Calu3 (cell line): Measurements from ENCODE around the gene C11orf52. TPM values are rescaled to one million over a fixed set of nuclear protein-coding genes. Genes with fewer than 3 reads are reported as not detected.
A peak's percentile ranks its signal among the peaks of the same experiment; 100 is the strongest.

Experiments used
- BruUV-seq: library from RNA; stranded (reverse); fragments of 400-500 nt; replicated peaks from 2 replicates; lab custom pipeline; 2021; lab: Mats Ljungman, UMichigan
- CTCF ChIA-PET: fragments of 300-600 bp; sonication (Branson Sonifier 250); formaldehyde crosslinking; loops from one replicate; lab custom pipeline; 2022; ENCODE audit warnings: antibody characterized with exemption; lab: Charles Lee
- DNase-seq: peaks from one replicate; pipeline ENCODE4 v3.0.0; 2022
- H3K27ac Mint-ChIP-seq: one replicate; pipeline ENCODE4 v1.8.0; 2022; ENCODE audit warnings: mixed read lengths; ENCODE audit not compliant: unreplicated experiment
- H3K27me3 Mint-ChIP-seq: one replicate; pipeline ENCODE4 v1.8.0; 2022; ENCODE audit warnings: mixed read lengths; ENCODE audit not compliant: unreplicated experiment
- H3K36me3 Mint-ChIP-seq: one replicate; pipeline ENCODE4 v1.8.0; 2022; ENCODE audit warnings: mild to moderate bottlenecking, moderate library complexity, mixed read lengths; ENCODE audit not compliant: insufficient read depth, unreplicated experiment
- H3K4me1 Mint-ChIP-seq: one replicate; pipeline ENCODE4 v1.8.0; 2022; ENCODE audit warnings: mild to moderate bottlenecking, low read depth, mixed read lengths; ENCODE audit not compliant: unreplicated experiment
- H3K4me3 Mint-ChIP-seq: one replicate; pipeline ENCODE4 v1.8.0; 2022; ENCODE audit warnings: mild to moderate bottlenecking, low read depth, moderate library complexity, mixed read lengths; ENCODE audit not compliant: unreplicated experiment
- H3K9me3 Mint-ChIP-seq: one replicate; pipeline ENCODE4 v1.8.0; 2022; ENCODE audit warnings: low read depth, mixed read lengths; ENCODE audit not compliant: unreplicated experiment
- CTCF ChIP-seq: fragments of 200-600 bp; IDR thresholded peaks from one replicate; pipeline ENCODE4 v1.8.0; 2022; ENCODE audit warnings: antibody characterized with exemption; ENCODE audit not compliant: unreplicated experiment
- intact Hi-C: fragments of 100-400 bp; cut with micrococcal nuclease; formaldehyde crosslinking; loops from one replicate; pipeline ENCODE4 v1.10.0; 2022; ENCODE audit not compliant: unreplicated experiment
- total RNA-seq: library from RNA; stranded (reverse); gene quantifications from 2 replicates; pipeline ENCODE4 v1.2.3, GENCODE V29; 2022

C11orf52 gene
- total RNA-seq, 1 experiment from 2014 or later: 6.2 TPM

GRCh38 chr11:111961389-111962300 lies 42.9 kb downstream of the C11orf52 start:
- Mint-ChIP-seq H3K27ac (peak overlapping the region; percentile 71), H3K4me1 (peaks cover 15% of the 10 kb centered on the region), H3K36me3 (no peaks in the 10 kb centered on the region), H3K9me3 (no peaks in the 10 kb centered on the region), H3K4me3 (no peak overlapping the region), H3K27me3 (no peaks in the 10 kb centered on the region)
- CTCF ChIA-PET: interaction anchor here (0.6 to 1.8 kb wide), 3 partner anchors 17 to 24 kb away, joined by 3 to 10 read pairs (median 4); partner anchors contain the start of gene DIXDC1
- no peak for DNase-seq
- TF ChIP-seq CTCF: no peak
- BruUV-seq: no TSS peak
- intact Hi-C loops: no loop called here

GRCh38 chr11:111963931-111964340 lies 45.2 kb downstream of the C11orf52 start:
- CTCF ChIA-PET: no interaction called here
- DNase-seq: no peak
- Mint-ChIP-seq H3K4me1 (peaks cover 15% of the 10 kb centered on the region), H3K36me3 (no peaks in the 10 kb centered on the region), H3K27me3 (no peaks in the 10 kb centered on the region), H3K27ac (no peak overlapping the region), H3K9me3 (no peaks in the 10 kb centered on the region), H3K4me3 (no peak overlapping the region)
- intact Hi-C loops: no loop called here
- TF ChIP-seq CTCF: no peak
- BruUV-seq: no TSS peak

GRCh38 chr11:111966678-111967077 lies 48.0 kb downstream of the C11orf52 start:
- no peaks in the 10 kb centered on the region for H3K36me3 Mint-ChIP-seq
- no peaks in the 10 kb centered on the region for H3K9me3 Mint-ChIP-seq
- H3K27me3 Mint-ChIP-seq: no peaks in the 10 kb centered on the region
- no peak for DNase-seq
- CTCF ChIA-PET: no interaction called here
- H3K4me1 Mint-ChIP-seq: peaks cover 3% of the 10 kb centered on the region
- intact Hi-C loops: no loop called here
- no peak for TF ChIP-seq CTCF
- H3K4me3 Mint-ChIP-seq: no peak overlapping the region
- BruUV-seq: no TSS peak
- H3K27ac Mint-ChIP-seq: no peak overlapping the region

- Mint-ChIP-seq H3K27ac (no peak overlapping the region), H3K27me3 (no peaks in the 10 kb centered on the region), H3K36me3 (no peaks in the 10 kb centered on the region), H3K4me1 (no peaks in the 10 kb centered on the region), H3K9me3 (no peaks in the 10 kb centered on the region), H3K4me3 (no peak overlapping the region)
- DNase-seq: no peak
- intact Hi-C loops: no loop called here
- TF ChIP-seq CTCF: no peak
- CTCF ChIA-PET: no interaction called here
- no TSS peak for BruUV-seq
Observed at GRCh38 chr11:111967649-111968048, 48.9 kb downstream of the C11orf52 start.
